ENCODE results near the gene CLDN25.

- TF ChIP-seq SIN3A (IDR thresholded peaks at IDR 0.05; ENCODE audit: low read depth) = no peak
- TF ChIP-seq POLR2A (IDR thresholded peaks at IDR 0.05; ENCODE audit: borderline replicate concordance, extremely low read depth, insufficient read depth, insufficient read length) = no peak
- TF ChIP-seq CBX3 (IDR thresholded peaks at IDR 0.05; ENCODE audit: low read depth) = no peak
- no peak for TF ChIP-seq CTCF (IDR thresholded peaks at IDR 0.05 in 2 of 3, conservative IDR thresholded peaks at IDR 0.05 in 1 of 3; ENCODE audit: borderline replicate concordance in 1 of 3, insufficient read depth in 1 of 3, low read depth in 2 of 3, low read length in 2 of 3)
Measured at GRCh38 chr11:113828191-113828590, 48.6 kb downstream of the CLDN25 start.
